Esophagus muscularis mucosa (tissue), 4 donors: Measurements from ENCODE around the gene EPRS1.

Experiments used
- CTCF ChIP-seq, 3 experiments: fragments of 200-600 bp in 2 of 3; fragments of 450-650 bp in 1 of 3; sonication (generic) in 2 of 3; IDR thresholded peaks; one replicate each; pipeline ENCODE4 v1.5.1; 2017 to 2019; ENCODE audit warnings: antibody characterized with exemption in 3 of 3, mild to moderate bottlenecking in 2 of 3, moderate library complexity in 1 of 3
- EP300 ChIP-seq: sonication (generic); formaldehyde crosslinking; IDR thresholded peaks from one replicate; pipeline ENCODE4 v1.6.1; 2017; ENCODE audit warnings: antibody characterized with exemption
- POLR2A ChIP-seq: fragments of 450-650 bp; IDR thresholded peaks from one replicate; pipeline ENCODE4 v1.6.1; 2017; ENCODE audit warnings: antibody characterized with exemption, moderate library complexity, mild to moderate bottlenecking, low read depth
- POLR2AphosphoS5 ChIP-seq, 2 donors: sonication (generic); formaldehyde crosslinking; IDR thresholded peaks; one replicate each; pipeline ENCODE4 v1.6.1; 2017; ENCODE audit warnings: antibody characterized with exemption in 2 of 2

DNA sequence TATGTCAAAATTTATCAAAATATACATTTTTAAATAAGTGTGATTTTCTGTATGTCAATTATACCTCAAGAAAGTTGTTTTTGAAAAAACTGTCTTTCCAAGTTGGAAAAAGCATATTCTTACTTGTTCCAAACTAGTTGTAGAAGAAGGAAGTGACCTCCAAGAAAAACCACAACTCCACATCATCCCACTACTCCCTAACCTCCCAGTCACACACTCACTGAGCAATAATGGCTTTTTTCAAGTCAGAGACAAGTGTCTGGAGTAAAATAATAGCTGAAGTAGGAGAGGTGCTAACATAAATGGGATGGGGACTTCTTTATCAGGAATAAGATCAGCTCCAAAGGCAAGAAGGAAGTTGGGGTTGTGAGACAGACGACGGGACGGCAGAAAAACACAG, 13.4 kb downstream of the EPRS1 start:
- TF ChIP-seq CTCF (IDR thresholded peaks at IDR 0.05) (no peak), POLR2AphosphoS5 (IDR thresholded peaks at IDR 0.05) (no peak), POLR2A (no peak), EP300 (no peak)
